ENCODE results near the gene TMEM179. TPM values are rescaled to one million over a fixed set of nuclear protein-coding genes. Genes with fewer than 3 reads are reported as not detected.
A peak's percentile ranks its signal among the peaks of the same experiment; 100 is the strongest.

Gene TMEM179
- total RNA-seq, 1 experiment from 2014 or later = 3.2 TPM

GRCh38 chr14:104549536-104550339, 54.8 kb downstream of the TMEM179 start:
- H3K27me3 ChIP-seq (ENCODE audit: control insufficient read depth, insufficient read depth, low read length) = no peaks in the 10 kb centered on the region
- DNase-seq = peak; percentile 52
- H3K36me3 ChIP-seq (replicated peaks; ENCODE audit: control insufficient read depth, insufficient read depth, low read length) = no peaks in the 10 kb centered on the region
- no peak overlapping the region for H3K4me3 ChIP-seq (ENCODE audit: insufficient read depth, low read depth, low read length)

- Histone ChIP-seq H3K4me3 (ENCODE audit: insufficient read depth, low read depth, low read length) (no peak overlapping the region), H3K36me3 (replicated peaks; ENCODE audit: control insufficient read depth, insufficient read depth, low read length) (no peaks in the 10 kb centered on the region), H3K27me3 (ENCODE audit: control insufficient read depth, insufficient read depth, low read length) (no peaks in the 10 kb centered on the region)
- peak; percentile 65 for DNase-seq
These were observed 55.6 kb downstream of the TMEM179 start for GRCh38 chr14:104548802-104549535.

GRCh38 chr14:104547998-104548700, 56.4 kb downstream of the TMEM179 start:
- Histone ChIP-seq H3K4me3 (ENCODE audit: insufficient read depth, low read depth, low read length) (no peak overlapping the region), H3K36me3 (replicated peaks; ENCODE audit: control insufficient read depth, insufficient read depth, low read length) (no peaks in the 10 kb centered on the region), H3K27me3 (ENCODE audit: control insufficient read depth, insufficient read depth, low read length) (no peaks in the 10 kb centered on the region)
- DNase-seq = peak; percentile 55

GRCh38 chr14:104547310-104547997, 57.1 kb downstream of the TMEM179 start:
- no peak for DNase-seq
- H3K36me3 ChIP-seq (replicated peaks; ENCODE audit: control insufficient read depth, insufficient read depth, low read length) = no peaks in the 10 kb centered on the region
- no peak overlapping the region for H3K4me3 ChIP-seq (ENCODE audit: insufficient read depth, low read depth, low read length)
- no peaks in the 10 kb centered on the region for H3K27me3 ChIP-seq (ENCODE audit: control insufficient read depth, insufficient read depth, low read length)

- no peak overlapping the region for H3K4me3 ChIP-seq (ENCODE audit: insufficient read depth, low read depth, low read length)
- H3K36me3 ChIP-seq (replicated peaks; ENCODE audit: control insufficient read depth, insufficient read depth, low read length) = no peaks in the 10 kb centered on the region
- no peaks in the 10 kb centered on the region for H3K27me3 ChIP-seq (ENCODE audit: control insufficient read depth, insufficient read depth, low read length)
- DNase-seq = no peak
These were observed 57.8 kb downstream of the TMEM179 start for GRCh38 chr14:104546591-104547309.

GRCh38 chr14:104545942-104546501, 58.5 kb downstream of the TMEM179 start:
- peak; percentile 56 for DNase-seq
- Histone ChIP-seq H3K27me3 (ENCODE audit: control insufficient read depth, insufficient read depth, low read length) (no peaks in the 10 kb centered on the region), H3K4me3 (ENCODE audit: insufficient read depth, low read depth, low read length) (no peak overlapping the region)

GRCh38 chr14:104545151-104545941, 59.2 kb downstream of the TMEM179 start:
- peak; percentile 47 for DNase-seq
- Histone ChIP-seq H3K4me3 (ENCODE audit: insufficient read depth, low read depth, low read length) (no peak overlapping the region), H3K27me3 (ENCODE audit: control insufficient read depth, insufficient read depth, low read length) (no peaks in the 10 kb centered on the region), H3K36me3 (replicated peaks; ENCODE audit: control insufficient read depth, insufficient read depth, low read length) (no peaks in the 10 kb centered on the region)

More at GRCh38 chr14:104545942-104546501, 58.5 kb downstream of the TMEM179 start:
- H3K36me3 ChIP-seq (replicated peaks; ENCODE audit: control insufficient read depth, insufficient read depth, low read length) = no peaks in the 10 kb centered on the region

GRCh38 chr14:104544362-104544961, 60.1 kb downstream of the TMEM179 start:
- Histone ChIP-seq H3K27me3 (ENCODE audit: control insufficient read depth, insufficient read depth, low read length) (no peaks in the 10 kb centered on the region), H3K4me3 (ENCODE audit: insufficient read depth, low read depth, low read length) (no peak overlapping the region), H3K36me3 (replicated peaks; ENCODE audit: control insufficient read depth, insufficient read depth, low read length) (no peaks in the 10 kb centered on the region)
- peak; percentile 32 for DNase-seq

GRCh38 chr14:104542871-104543830, 61.4 kb downstream of the TMEM179 start:
- H3K36me3 ChIP-seq (replicated peaks; ENCODE audit: control insufficient read depth, insufficient read depth, low read length) = no peaks in the 10 kb centered on the region
- DNase-seq = peak; percentile 54
- H3K27me3 ChIP-seq (ENCODE audit: control insufficient read depth, insufficient read depth, low read length) = no peaks in the 10 kb centered on the region
- H3K4me3 ChIP-seq (ENCODE audit: insufficient read depth, low read depth, low read length) = no peak overlapping the region

GRCh38 chr14:104541905-104542465, 62.6 kb downstream of the TMEM179 start:
- peak; percentile 26 for DNase-seq
- H3K27me3 ChIP-seq (ENCODE audit: control insufficient read depth, insufficient read depth, low read length) = no peaks in the 10 kb centered on the region
- no peak overlapping the region for H3K4me3 ChIP-seq (ENCODE audit: insufficient read depth, low read depth, low read length)
- H3K36me3 ChIP-seq (replicated peaks; ENCODE audit: control insufficient read depth, insufficient read depth, low read length) = no peaks in the 10 kb centered on the region

All from H7 (cell line).